Natural killer cell (primary cell): ENCODE results near the gene PLAAT2. TPM values are rescaled to one million over a fixed set of nuclear protein-coding genes. Genes with fewer than 3 reads are reported as not detected.
"Not testable (repeated sequence)": the region's sequence is repeated elsewhere in the genome, so short reads cannot be mapped to it uniquely, and the experiment has no call there.

Source experiments
- ATAC-seq, 3 donors: fragments of 150-1000 bp in 2 of 3; fragments of 200-7000 bp in 1 of 3; cut with Tn5 transposase; 1 replicate in 1 of 3; 2 replicates in 2 of 3; pipeline ENCODE4 v1.10.0; 2021; ENCODE audit warnings: mild to moderate bottlenecking in 2 of 3, moderate library complexity in 2 of 3
- DNase-seq, 2 donors: peaks; one replicate each; pipeline versions ENCODE4 v3.0.0 to v3.0.0-alpha.2; 2013 to 2021; ENCODE audit warnings: mixed read lengths in 1 of 2
- H3K27ac ChIP-seq: one replicate; pipeline ENCODE4 v1.5.1; 2013; ENCODE audit warnings: mild to moderate bottlenecking, low read length
- H3K27me3 ChIP-seq: one replicate; pipeline ENCODE4 v1.6.1; 2013; ENCODE audit warnings: low read length; ENCODE audit not compliant: control insufficient read depth, insufficient read depth
- H3K36me3 ChIP-seq: one replicate; pipeline ENCODE4 v1.6.1; 2013; ENCODE audit warnings: low read length; ENCODE audit not compliant: control insufficient read depth, insufficient read depth
- H3K4me1 ChIP-seq: one replicate; pipeline ENCODE4 v1.6.1; 2013; ENCODE audit warnings: low read length; ENCODE audit not compliant: control insufficient read depth, insufficient read depth
- H3K4me3 ChIP-seq: one replicate; pipeline ENCODE4 v1.5.1; 2013; ENCODE audit warnings: low read length
- H3K9me3 ChIP-seq: one replicate; pipeline ENCODE4 v1.6.1; 2013; ENCODE audit warnings: low read length; ENCODE audit not compliant: control insufficient read depth, insufficient read depth
- H3K27ac Mint-ChIP-seq, 2 donors: one replicate each; pipeline ENCODE4 v1.8.0; 2022; ENCODE audit warnings: mild to moderate bottlenecking in 2 of 2, mixed read lengths in 2 of 2, moderate library complexity in 1 of 2
- H3K27me3 Mint-ChIP-seq, 2 donors: one replicate each; pipeline ENCODE4 v1.8.0; 2022; ENCODE audit warnings: low read depth in 2 of 2, mixed read lengths in 2 of 2
- H3K36me3 Mint-ChIP-seq: one replicate; pipeline ENCODE4 v1.8.0; 2022; ENCODE audit warnings: mixed read lengths
- H3K4me1 Mint-ChIP-seq, 2 donors: one replicate each; pipeline ENCODE4 v1.8.0; 2022; ENCODE audit warnings: mixed read lengths in 2 of 2
- H3K4me3 Mint-ChIP-seq: one replicate; pipeline ENCODE4 v1.8.0; 2022; ENCODE audit warnings: mild to moderate bottlenecking, moderate library complexity, mixed read lengths
- H3K9me3 Mint-ChIP-seq, 2 donors: one replicate each; pipeline ENCODE4 v1.8.0; 2022; ENCODE audit warnings: mixed read lengths in 2 of 2
- CTCF ChIP-seq: fragments of 200-600 bp; IDR thresholded peaks from one replicate; pipeline ENCODE4 v1.8.0; 2022; ENCODE audit warnings: antibody characterized with exemption
- WGBS: methylation state at CpG from one replicate; pipeline ENCODE4 v1.1.7; 2013; ENCODE audit warnings: missing lambda C conversion rate; ENCODE audit not compliant: insufficient coverage; 5-methylcytosine and 5-hydroxymethylcytosine counted together
- intact Hi-C: fragments of 100-400 bp; cut with micrococcal nuclease; formaldehyde crosslinking; loops from one replicate; pipeline ENCODE4 v1.14.2; 2022
- total RNA-seq, 4 donors: library from RNA; stranded (reverse); fragments of 120-200 nt in 1 of 4; gene quantifications; one replicate each; pipeline versions ENCODE4 v1.2.3 to v1.2.4, GENCODE V29; 2013 to 2022

Gene PLAAT2
- total RNA-seq, 3 donors from 2014 or later (not counting 1 experiment from before 2014, with no cell fraction given): 1.6 to 5.6 (median 4.6) TPM

- DNase-seq (no peak), ATAC-seq (no peak)
- Mint-ChIP-seq H3K27me3 (no peaks in the 10 kb centered on the region), H3K9me3 (no peaks in the 10 kb centered on the region), H3K4me3 (no peak overlapping the region), H3K27ac (peak overlapping the region; percentile 76 to 91), H3K4me1 (peaks cover 30 to 39% of the 10 kb centered on the region in 2 donors), H3K36me3 (no peaks in the 10 kb centered on the region)
- intact Hi-C loops: no loop called here
- H3K4me1 ChIP-seq: peaks cover 15% of the 10 kb centered on the region
- H3K4me3 ChIP-seq: no peak overlapping the region
- H3K27ac ChIP-seq: no peak overlapping the region
- no peaks in the 10 kb centered on the region for H3K27me3 ChIP-seq
- 94% methylated on average over 9 of the region's 11 CpGs for WGBS
- no peaks in the 10 kb centered on the region for H3K9me3 ChIP-seq
- TF ChIP-seq CTCF: no peak
- H3K36me3 ChIP-seq: no peaks in the 10 kb centered on the region
Measured at GRCh38 chr11:63608353-63609345, 45.5 kb upstream of the PLAAT2 start.

GRCh38 chr11:63603180-63603518 is 40.0 kb upstream of the PLAAT2 start:
- intact Hi-C loops: no loop called here
- Histone ChIP-seq H3K27me3 (no peaks in the 10 kb centered on the region), H3K27ac (no peak overlapping the region), H3K36me3 (no peaks in the 10 kb centered on the region), H3K9me3 (no peaks in the 10 kb centered on the region), H3K4me1 (no peaks in the 10 kb centered on the region), H3K4me3 (no peak overlapping the region)
- Mint-ChIP-seq H3K9me3 (no peaks in the 10 kb centered on the region), H3K36me3 (no peaks in the 10 kb centered on the region), H3K27ac (no peak overlapping the region), H3K4me3 (no peak overlapping the region), H3K4me1 (peaks cover 8 to 19% of the 10 kb centered on the region in 2 donors), H3K27me3 (no peaks in the 10 kb centered on the region)
- WGBS: 84% methylated on average over 3 of the region's 3 CpGs
- ATAC-seq: no peak
- DNase-seq: no peak
- no peak for TF ChIP-seq CTCF

- H3K27ac Mint-ChIP-seq, H3K27ac ChIP-seq, intact Hi-C loops, H3K9me3 Mint-ChIP-seq, H3K4me3 Mint-ChIP-seq, ATAC-seq, H3K4me3 ChIP-seq, H3K9me3 ChIP-seq, H3K36me3 ChIP-seq, H3K27me3 ChIP-seq, H3K36me3 Mint-ChIP-seq, H3K4me1 ChIP-seq, H3K27me3 Mint-ChIP-seq, DNase-seq: not testable (repeated sequence)
- 98% methylated on average over 9 of the region's 11 CpGs for WGBS
- H3K4me1 Mint-ChIP-seq: peaks cover 8 to 17% of the 10 kb centered on the region in 2 donors
Measured at GRCh38 chr11:63602290-63603179, 39.4 kb upstream of the PLAAT2 start.
